ENCODE data around the gene CYP2J2.
"Not testable (repeated sequence)": the region's sequence is repeated elsewhere in the genome, so short reads cannot be mapped to it uniquely, and the experiment has no call there.

CYP2J2 gene, protein sequence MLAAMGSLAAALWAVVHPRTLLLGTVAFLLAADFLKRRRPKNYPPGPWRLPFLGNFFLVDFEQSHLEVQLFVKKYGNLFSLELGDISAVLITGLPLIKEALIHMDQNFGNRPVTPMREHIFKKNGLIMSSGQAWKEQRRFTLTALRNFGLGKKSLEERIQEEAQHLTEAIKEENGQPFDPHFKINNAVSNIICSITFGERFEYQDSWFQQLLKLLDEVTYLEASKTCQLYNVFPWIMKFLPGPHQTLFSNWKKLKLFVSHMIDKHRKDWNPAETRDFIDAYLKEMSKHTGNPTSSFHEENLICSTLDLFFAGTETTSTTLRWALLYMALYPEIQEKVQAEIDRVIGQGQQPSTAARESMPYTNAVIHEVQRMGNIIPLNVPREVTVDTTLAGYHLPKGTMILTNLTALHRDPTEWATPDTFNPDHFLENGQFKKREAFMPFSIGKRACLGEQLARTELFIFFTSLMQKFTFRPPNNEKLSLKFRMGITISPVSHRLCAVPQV

DNA sequence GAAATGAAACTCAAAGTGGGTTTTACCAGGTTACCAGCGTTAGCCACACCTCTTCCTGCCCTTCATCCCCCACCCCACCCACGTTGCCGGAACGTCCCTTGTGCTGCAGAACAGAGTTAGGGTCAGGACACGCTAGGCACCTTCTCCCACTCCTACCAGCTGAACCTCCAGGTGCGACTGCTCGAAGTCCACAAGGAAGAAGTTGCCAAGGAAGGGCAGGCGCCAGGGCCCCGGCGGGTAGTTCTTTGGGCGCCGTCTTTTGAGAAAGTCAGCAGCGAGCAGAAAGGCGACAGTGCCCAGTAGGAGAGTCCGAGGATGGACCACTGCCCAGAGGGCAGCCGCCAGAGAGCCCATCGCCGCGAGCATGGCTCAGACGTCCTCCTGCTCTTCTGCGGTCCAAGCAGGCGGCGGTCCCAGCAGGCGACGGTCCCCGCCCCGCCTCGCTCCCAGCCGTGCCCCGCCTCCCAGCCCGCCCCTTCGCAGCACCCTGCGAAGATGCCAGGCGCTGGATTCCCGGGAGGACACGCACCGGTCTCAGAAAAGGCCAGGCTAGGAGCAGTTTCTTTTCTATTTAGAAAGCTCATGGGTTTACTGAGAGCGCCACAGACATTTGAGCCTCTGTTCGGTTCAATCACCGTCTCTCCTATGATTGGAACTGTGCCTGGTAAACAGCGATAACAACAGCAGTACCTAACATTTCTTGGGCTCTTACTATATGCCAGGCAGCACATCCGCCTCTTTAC, at the start of gene CYP2J2:
CYP2J2 (minus strand) TSS at position 393 of the 743 bp plus-strand sequence; CDS start at position 366, 27 bp downstream.
- H3K27me3 ChIP-seq (ENCODE audit: insufficient read depth, insufficient read length), result peaks cover 36% of the 10 kb centered on the region
- no peaks in the 10 kb centered on the region for H3K4me1 ChIP-seq (ENCODE audit: insufficient read depth, insufficient read length)
- H3K4me3 ChIP-seq (ENCODE audit: insufficient read length, low read depth), result peak within 1 kb of the TSS; percentile 45
- peak within 1 kb of the TSS; percentile 4 for H3K9ac ChIP-seq (ENCODE audit: insufficient read length, low read depth)
- peaks cover 22% of the 10 kb centered on the region for H3K9me3 ChIP-seq (ENCODE audit: insufficient read depth, low read length)
- peak; percentile 18 for DNase-seq (ENCODE audit: low read depth, low spot score)
- no peak for TF ChIP-seq SUZ12 (IDR thresholded peaks at IDR 0.05; ENCODE audit: extremely low read depth, insufficient read depth, insufficient read length)
- no peak for TF ChIP-seq ZNF274 (IDR thresholded peaks at IDR 0.05; ENCODE audit: low read depth, low read length)
- TF ChIP-seq YY1 (IDR thresholded peaks at IDR 0.05; ENCODE audit: insufficient read depth, insufficient read length), result no peak
- no peaks in the 10 kb centered on the region for H3K36me3 ChIP-seq (ENCODE audit: insufficient read depth, insufficient read length, low read length)

DNA sequence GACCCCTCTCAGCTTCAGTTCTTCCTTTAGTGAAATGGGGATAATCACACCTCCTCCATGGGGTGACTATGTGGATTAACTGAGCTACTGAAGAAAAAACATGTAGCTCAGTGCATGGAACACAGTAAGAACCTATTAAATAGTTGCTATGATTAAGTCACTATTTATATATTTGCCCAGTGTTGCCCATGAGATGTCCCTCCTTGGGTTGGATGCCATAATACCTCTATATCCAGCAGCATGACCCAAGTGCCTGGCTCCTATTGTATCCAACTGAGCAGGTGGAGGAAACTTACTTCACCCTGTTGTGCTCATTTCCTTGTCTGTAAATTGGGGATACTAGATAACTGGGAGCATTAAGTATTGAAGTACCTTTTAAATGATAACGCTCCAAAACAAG, 47.1 kb upstream of the CYP2J2 start:
- H3K36me3 ChIP-seq (ENCODE audit: insufficient read depth, insufficient read length, low read length), result no peaks in the 10 kb centered on the region
- no peaks in the 10 kb centered on the region for H3K9me3 ChIP-seq (ENCODE audit: insufficient read depth, low read length)
- H3K9ac ChIP-seq (ENCODE audit: insufficient read length, low read depth), result no peak overlapping the region
- H3K4me1 ChIP-seq (ENCODE audit: insufficient read depth, insufficient read length), result no peaks in the 10 kb centered on the region
- H3K27me3 ChIP-seq (ENCODE audit: insufficient read depth, insufficient read length), result peaks cover 12% of the 10 kb centered on the region
- TF ChIP-seq ZNF274 (IDR thresholded peaks at IDR 0.05; ENCODE audit: low read depth, low read length), result no peak
- no peak for TF ChIP-seq YY1 (IDR thresholded peaks at IDR 0.05; ENCODE audit: insufficient read depth, insufficient read length)
- no peak for TF ChIP-seq SUZ12 (IDR thresholded peaks at IDR 0.05; ENCODE audit: extremely low read depth, insufficient read depth, insufficient read length)
- H3K4me3 ChIP-seq (ENCODE audit: insufficient read length, low read depth), result no peak overlapping the region
- no peak for DNase-seq (ENCODE audit: low read depth, low spot score)

DNA sequence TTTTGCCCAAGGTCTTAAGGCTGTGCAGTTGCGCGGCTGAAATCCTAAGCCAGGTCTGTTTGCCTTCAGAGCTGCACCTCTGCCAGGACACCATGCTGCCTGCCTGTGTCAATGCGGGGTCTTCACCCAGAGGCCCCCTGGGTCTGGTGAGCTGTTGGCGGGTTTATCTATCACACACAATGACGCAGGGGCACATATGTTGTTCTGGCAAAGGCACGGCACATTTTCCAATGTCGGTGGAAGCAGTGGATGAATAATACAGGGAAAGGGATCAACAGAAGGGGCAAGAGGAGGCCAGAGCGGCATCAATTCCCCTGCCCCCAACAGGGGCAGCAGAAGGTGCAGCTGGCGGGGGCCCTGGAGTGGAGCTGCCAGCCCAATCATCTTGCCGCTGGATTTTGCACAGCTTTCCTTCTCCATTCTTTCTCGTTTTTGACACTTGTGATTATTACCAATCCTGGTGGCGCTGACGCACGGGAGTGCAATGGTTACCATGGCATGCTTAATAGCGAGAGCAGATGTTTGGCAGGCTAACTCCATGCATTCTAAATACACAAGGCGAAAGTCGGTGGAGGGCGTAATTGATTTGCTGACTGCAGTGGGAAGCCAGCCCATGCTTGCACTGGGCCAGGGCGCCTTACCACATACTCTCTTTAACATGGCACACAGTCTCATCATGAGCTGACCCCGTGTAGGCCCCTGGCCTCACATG, 45.8 kb upstream of the CYP2J2 start:
- no peak for DNase-seq (ENCODE audit: low read depth, low spot score)

DNA sequence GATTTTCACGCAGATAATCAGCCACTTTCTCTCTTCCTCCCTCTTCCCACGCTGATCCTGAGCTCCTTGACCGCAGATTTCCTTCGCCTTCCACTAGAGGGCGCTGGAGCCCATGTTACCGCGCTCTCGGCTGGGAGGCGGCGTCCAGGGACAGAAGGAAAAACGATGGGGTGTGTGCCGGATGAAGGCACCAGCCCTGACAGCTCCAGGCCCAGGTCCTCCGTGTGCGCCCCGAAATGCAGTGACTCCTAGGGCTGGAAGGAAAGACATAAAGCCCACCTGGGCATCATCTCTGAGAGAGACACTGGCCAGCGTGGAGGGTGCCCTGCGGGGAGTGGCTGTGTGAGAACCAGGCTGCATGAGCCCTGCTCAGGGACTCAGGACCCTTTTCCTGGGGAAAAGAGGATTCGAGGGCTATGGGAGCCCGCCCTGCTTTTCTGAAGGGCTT, 44.9 kb upstream of the CYP2J2 start:
- peaks cover 12% of the 10 kb centered on the region for H3K27me3 ChIP-seq (ENCODE audit: insufficient read depth, insufficient read length)
- peak overlapping the region; percentile 68 for H3K9ac ChIP-seq (ENCODE audit: insufficient read length, low read depth)
- no peaks in the 10 kb centered on the region for H3K4me1 ChIP-seq (ENCODE audit: insufficient read depth, insufficient read length)
- no peak overlapping the region for H3K4me3 ChIP-seq (ENCODE audit: insufficient read length, low read depth)
- no peaks in the 10 kb centered on the region for H3K36me3 ChIP-seq (ENCODE audit: insufficient read depth, insufficient read length, low read length)
- TF ChIP-seq ZNF274 (IDR thresholded peaks at IDR 0.05; ENCODE audit: low read depth, low read length) (no peak), YY1 (IDR thresholded peaks at IDR 0.05; ENCODE audit: insufficient read depth, insufficient read length) (no peak), SUZ12 (IDR thresholded peaks at IDR 0.05; ENCODE audit: extremely low read depth, insufficient read depth, insufficient read length) (no peak)
- peak; percentile 63 for DNase-seq (ENCODE audit: low read depth, low spot score)
- H3K9me3 ChIP-seq (ENCODE audit: insufficient read depth, low read length), result no peaks in the 10 kb centered on the region

More for the DNA sequence above, 45.8 kb upstream of the CYP2J2 start:
- Histone ChIP-seq H3K27me3 (ENCODE audit: insufficient read depth, insufficient read length) (peaks cover 12% of the 10 kb centered on the region), H3K4me1 (ENCODE audit: insufficient read depth, insufficient read length) (no peaks in the 10 kb centered on the region), H3K9me3 (ENCODE audit: insufficient read depth, low read length) (no peaks in the 10 kb centered on the region), H3K9ac (ENCODE audit: insufficient read length, low read depth) (no peak overlapping the region), H3K4me3 (ENCODE audit: insufficient read length, low read depth) (no peak overlapping the region), H3K36me3 (ENCODE audit: insufficient read depth, insufficient read length, low read length) (no peaks in the 10 kb centered on the region)
- TF ChIP-seq ZNF274 (IDR thresholded peaks at IDR 0.05; ENCODE audit: low read depth, low read length) (no peak), YY1 (IDR thresholded peaks at IDR 0.05; ENCODE audit: insufficient read depth, insufficient read length) (no peak), SUZ12 (IDR thresholded peaks at IDR 0.05; ENCODE audit: extremely low read depth, insufficient read depth, insufficient read length) (no peak)

DNA sequence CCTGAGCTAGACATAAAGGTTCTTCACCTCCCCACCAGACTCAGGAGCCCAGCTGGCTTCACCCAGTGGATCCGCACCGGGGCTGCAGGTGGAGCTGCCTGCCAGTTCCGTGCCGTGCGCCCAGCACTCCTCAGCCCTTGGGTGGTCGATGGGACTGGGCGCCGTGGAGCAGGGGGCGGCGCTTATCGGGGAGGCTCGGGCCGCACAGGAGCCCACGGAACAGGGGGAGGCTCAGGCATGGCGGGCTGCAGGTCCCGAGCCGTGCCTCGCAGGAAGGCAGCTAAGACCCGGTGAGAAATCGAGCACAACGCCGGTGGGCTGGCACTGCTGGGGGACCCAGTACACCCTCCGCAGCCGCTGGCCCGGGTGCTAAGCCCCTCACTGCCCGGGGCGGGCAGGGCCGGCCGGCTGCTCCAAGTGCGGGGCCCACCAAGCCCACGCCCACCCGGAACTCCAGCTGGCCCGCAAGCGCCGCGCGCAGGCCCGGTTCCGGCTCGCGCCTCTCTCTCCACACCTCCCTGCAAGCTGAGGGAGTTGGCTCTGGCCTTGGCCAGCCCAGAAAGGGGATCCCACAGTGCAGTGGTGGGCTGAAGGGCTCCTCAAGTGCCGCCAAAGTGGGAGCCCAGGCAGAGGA, 43.1 kb upstream of the CYP2J2 start:
- not testable (repeated sequence) for H3K4me3 ChIP-seq (ENCODE audit: insufficient read length, low read depth); H3K9ac ChIP-seq (ENCODE audit: insufficient read length, low read depth); DNase-seq (ENCODE audit: low read depth, low spot score); H3K4me1 ChIP-seq (ENCODE audit: insufficient read depth, insufficient read length); H3K27me3 ChIP-seq (ENCODE audit: insufficient read depth, insufficient read length); H3K9me3 ChIP-seq (ENCODE audit: insufficient read depth, low read length); H3K36me3 ChIP-seq (ENCODE audit: insufficient read depth, insufficient read length, low read length)

DNA sequence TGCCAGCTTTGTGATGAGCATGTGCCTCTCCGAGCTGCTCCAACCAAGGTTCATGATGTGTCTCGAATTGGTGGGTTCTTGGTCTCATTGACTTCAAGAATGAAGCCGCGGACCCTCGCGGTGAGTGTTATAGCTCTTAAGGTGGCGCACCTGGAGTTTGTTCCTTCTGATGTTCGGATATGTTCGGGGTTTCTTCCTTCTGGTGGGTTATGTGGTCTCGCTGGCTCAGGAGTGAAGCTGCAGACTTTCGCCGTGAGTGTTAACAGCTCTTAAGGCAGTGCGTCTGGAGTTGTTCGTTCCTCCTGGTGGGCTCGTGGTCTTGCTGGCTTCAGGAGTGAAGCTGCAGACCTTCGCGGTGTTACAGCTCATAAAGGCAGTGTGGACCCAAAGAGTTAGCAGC, 42.2 kb upstream of the CYP2J2 start:
- H3K4me1 ChIP-seq (ENCODE audit: insufficient read depth, insufficient read length); DNase-seq (ENCODE audit: low read depth, low spot score); H3K9ac ChIP-seq (ENCODE audit: insufficient read length, low read depth); H3K36me3 ChIP-seq (ENCODE audit: insufficient read depth, insufficient read length, low read length); H3K4me3 ChIP-seq (ENCODE audit: insufficient read length, low read depth); H3K27me3 ChIP-seq (ENCODE audit: insufficient read depth, insufficient read length); H3K9me3 ChIP-seq (ENCODE audit: insufficient read depth, low read length): not testable (repeated sequence)

Data from NT2/D1 (cell line).